Measurements from ENCODE around the gene ZBTB7A.

ZBTB7A gene

DNA sequence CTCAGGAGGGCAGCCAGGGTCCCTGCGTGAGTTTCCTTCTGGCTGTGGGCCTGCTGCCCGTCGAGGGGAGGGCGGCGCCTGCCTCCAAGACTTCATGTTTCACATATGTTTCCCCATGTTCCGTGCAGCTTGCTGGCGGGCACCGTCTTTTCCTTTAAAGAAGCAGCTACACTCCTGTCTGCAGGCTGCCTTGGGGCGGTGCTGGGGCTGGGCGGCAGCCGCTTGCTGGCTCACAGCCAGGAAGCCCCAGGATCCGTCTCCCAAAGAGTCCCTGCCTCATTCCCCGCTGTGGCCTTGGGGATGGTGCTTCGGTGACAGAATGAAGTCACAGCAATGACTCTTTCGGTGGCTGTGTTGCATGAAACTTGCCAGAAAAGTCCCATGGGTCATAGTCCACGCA, 34.3 kb downstream of the ZBTB7A start:
- Mint-ChIP-seq H3K27me3 (ENCODE audit: low read depth) (no peaks in the 10 kb centered on the region), H3K27ac (no peak overlapping the region), H3K4me1 (ENCODE audit: low read depth) (no peaks in the 10 kb centered on the region), H3K4me3 (no peak overlapping the region), H3K9me3 (no peaks in the 10 kb centered on the region), H3K36me3 (ENCODE audit: low read depth) (no peaks in the 10 kb centered on the region)

DNA sequence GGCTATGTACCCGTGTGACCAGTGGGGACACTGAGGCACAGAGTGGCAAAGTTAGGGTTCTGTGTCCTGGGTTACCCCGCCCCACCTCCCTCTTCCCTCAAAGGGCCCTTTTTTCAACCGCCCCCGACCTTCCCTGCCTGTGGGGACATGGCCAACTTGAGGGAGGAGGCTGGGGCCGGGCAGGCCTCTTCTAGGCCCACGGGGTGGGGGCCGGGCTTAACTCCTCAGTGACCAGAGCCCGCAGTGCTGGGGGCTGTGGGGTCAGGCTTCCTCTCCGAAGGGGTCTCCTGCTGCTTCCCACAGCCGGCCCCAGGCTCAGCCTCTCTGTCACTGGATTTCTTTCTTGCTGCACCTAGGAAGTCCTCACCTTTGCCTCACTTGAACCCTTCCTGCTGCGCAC, 35.3 kb downstream of the ZBTB7A start:
- no peaks in the 10 kb centered on the region for H3K27me3 Mint-ChIP-seq (ENCODE audit: low read depth)
- H3K36me3 Mint-ChIP-seq (ENCODE audit: low read depth), result peaks cover 3% of the 10 kb centered on the region
- no peaks in the 10 kb centered on the region for H3K4me1 Mint-ChIP-seq (ENCODE audit: low read depth)
- no peaks in the 10 kb centered on the region for H3K9me3 Mint-ChIP-seq
- H3K27ac Mint-ChIP-seq, result no peak overlapping the region
- no peak overlapping the region for H3K4me3 Mint-ChIP-seq

DNA sequence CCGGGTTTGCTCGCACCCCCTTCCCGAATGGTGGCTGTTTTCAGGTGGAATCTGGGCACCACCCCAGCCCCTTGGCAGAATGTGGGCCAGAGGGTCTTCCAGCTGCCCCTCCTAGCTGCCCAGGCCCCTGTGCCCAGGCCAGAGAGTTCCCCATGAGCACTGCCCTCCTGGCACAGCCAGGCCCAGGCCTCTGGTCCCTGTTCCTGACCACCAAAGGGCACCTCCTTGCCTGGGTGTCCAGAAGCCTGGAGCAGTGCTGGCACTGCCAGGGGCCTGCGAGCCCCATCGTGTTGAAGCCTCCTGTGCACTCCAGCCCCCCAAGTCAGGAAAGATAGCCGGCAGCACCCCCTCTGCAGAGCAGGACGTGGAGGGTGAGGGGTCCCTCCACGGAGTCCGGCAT, 35.7 kb downstream of the ZBTB7A start:
- Mint-ChIP-seq H3K4me1 (ENCODE audit: low read depth) (no peaks in the 10 kb centered on the region), H3K27ac (no peak overlapping the region), H3K9me3 (no peaks in the 10 kb centered on the region), H3K4me3 (no peak overlapping the region), H3K36me3 (ENCODE audit: low read depth) (peaks cover 3% of the 10 kb centered on the region), H3K27me3 (ENCODE audit: low read depth) (no peaks in the 10 kb centered on the region)

DNA sequence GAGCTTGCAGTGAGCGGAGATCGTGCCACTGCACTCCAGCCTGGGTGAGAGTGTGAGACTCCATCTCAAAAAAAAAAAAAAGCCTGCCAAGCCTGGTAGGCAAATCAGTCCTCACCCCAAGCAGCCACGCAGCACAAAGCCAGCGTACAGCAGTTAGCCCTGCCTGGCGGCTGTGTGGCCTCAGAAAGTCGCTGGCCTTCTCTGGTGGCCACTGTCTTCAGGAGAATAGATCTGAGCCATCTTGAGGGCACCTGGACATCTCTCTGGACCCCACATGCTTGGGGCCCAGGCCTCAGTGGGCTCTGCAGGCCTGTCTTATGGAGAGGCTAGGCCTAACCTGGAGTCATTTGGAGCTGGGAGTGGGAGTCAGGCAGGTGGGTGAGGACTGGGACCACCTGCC, 36.1 kb downstream of the ZBTB7A start:
- no peaks in the 10 kb centered on the region for H3K9me3 Mint-ChIP-seq
- H3K27me3 Mint-ChIP-seq (ENCODE audit: low read depth), result no peaks in the 10 kb centered on the region
- H3K4me3 Mint-ChIP-seq, result no peak overlapping the region
- peaks cover 4% of the 10 kb centered on the region for H3K36me3 Mint-ChIP-seq (ENCODE audit: low read depth)
- no peak overlapping the region for H3K27ac Mint-ChIP-seq
- no peaks in the 10 kb centered on the region for H3K4me1 Mint-ChIP-seq (ENCODE audit: low read depth)

DNA sequence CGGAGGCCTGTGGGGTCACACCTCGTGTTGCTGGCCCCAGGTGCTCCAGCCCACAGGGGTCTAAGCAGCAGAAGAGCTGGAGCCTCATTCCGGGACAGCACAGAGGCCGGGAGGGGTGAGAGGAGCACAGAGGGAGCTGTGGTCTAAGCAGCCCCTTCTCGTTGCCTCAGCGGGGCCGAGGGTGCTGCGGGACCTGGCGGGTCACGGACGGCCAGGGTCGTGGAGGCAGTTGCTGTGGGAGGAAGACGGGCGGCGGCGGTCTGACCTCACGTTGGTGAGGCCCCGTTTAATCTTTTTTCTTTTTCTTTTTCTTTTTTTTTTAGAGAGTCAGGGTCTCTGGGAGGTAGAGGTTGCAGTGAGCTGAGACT, 37.5 kb downstream of the ZBTB7A start:
- H3K36me3 Mint-ChIP-seq (ENCODE audit: low read depth), result peaks cover 8% of the 10 kb centered on the region
- no peaks in the 10 kb centered on the region for H3K9me3 Mint-ChIP-seq
- H3K4me3 Mint-ChIP-seq, result no peak overlapping the region
- H3K27me3 Mint-ChIP-seq (ENCODE audit: low read depth), result no peaks in the 10 kb centered on the region
- H3K4me1 Mint-ChIP-seq (ENCODE audit: low read depth), result no peaks in the 10 kb centered on the region
- H3K27ac Mint-ChIP-seq, result no peak overlapping the region

DNA sequence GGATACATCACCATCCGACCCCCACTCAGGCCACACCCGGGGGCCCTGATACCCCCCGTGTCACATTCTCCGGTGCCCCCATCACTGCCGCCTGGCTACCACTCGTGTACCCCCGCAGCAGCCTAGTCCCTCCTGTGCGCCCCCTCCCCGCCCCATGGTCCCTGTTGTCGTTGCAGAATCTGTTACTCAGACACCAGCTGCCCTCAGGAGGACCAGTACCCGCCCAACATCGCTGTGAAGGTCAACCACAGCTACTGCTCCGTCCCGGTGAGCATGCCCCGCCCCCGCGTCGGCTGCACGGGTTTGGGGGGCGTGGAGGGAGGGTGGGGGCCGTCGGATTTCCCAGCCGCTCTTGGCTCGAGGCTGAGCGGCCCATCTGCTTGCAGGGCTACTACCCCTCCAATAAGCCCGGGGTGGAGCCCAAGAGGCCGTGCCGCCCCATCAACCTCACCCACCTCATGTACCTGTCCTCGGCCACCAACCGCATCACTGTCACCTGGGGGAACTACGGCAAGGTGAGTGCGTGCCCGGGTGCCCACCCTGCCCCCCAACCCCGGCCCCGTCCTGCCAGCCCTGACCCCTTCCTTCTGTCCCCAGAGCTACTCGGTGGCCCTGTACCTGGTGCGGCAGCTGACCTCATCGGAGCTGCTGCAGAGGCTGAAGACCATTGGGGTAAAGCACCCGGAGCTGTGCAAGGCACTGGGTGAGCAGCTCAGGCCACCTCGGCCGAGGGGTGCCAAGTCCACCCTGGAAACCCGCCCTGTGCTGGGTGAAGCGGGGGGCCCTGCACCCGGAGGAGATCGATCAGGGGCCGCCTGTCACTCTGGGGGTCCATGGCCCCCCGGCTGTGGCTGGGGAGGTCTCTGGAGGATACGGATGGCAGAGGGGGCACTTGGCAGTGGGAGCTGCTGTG, 38.1 kb downstream of the ZBTB7A start:
- Mint-ChIP-seq H3K9me3 (no peaks in the 10 kb centered on the region), H3K4me1 (ENCODE audit: low read depth) (no peaks in the 10 kb centered on the region), H3K27me3 (ENCODE audit: low read depth) (no peaks in the 10 kb centered on the region), H3K27ac (no peak overlapping the region), H3K4me3 (no peak overlapping the region), H3K36me3 (ENCODE audit: low read depth) (peaks cover 8% of the 10 kb centered on the region)

DNA sequence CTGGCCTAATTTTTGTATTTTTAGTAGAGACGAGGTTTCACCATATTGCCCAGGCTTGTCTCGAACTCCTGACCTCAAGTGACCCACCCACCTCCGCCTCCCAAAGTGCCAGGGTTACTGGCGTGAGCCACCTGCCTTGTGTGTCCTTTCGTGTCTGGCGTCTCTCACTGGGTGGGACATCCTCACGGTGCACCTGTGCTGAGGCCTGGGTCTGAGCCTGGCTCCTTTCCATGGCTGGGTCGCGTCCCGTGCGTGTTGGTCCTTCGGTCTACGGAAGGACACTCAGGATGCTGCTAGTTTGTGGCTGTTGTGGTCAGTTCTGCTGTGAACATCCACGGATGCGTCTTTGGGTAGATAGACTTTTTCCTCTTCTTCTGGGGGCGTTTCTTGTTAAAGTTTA, 39.6 kb downstream of the ZBTB7A start:
- no peaks in the 10 kb centered on the region for H3K9me3 Mint-ChIP-seq
- H3K4me1 Mint-ChIP-seq (ENCODE audit: low read depth), result no peaks in the 10 kb centered on the region
- no peak overlapping the region for H3K27ac Mint-ChIP-seq
- peaks cover 8% of the 10 kb centered on the region for H3K36me3 Mint-ChIP-seq (ENCODE audit: low read depth)
- no peak overlapping the region for H3K4me3 Mint-ChIP-seq
- H3K27me3 Mint-ChIP-seq (ENCODE audit: low read depth), result no peaks in the 10 kb centered on the region

DNA sequence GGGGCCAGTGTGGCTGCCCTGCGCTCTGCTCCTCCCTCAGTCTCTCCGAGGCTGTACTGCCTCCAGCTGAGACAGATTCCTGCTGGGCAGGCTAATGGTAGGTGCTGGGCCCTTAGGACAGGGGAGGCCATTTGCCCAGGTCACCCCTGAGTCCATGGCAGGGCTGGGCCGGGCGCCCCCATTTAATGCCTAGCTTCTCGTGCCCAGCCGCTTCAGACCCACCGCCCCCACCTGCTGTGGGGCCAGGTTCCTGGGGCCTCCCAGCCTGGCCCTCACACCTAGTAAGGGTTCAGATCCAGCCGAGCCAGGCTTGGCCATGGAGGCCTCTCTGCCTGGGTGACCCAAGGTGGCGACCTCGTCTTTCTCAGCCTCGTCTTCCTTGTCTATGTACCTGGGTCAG, 41.4 kb downstream of the ZBTB7A start:
- Mint-ChIP-seq H3K27me3 (ENCODE audit: low read depth) (no peaks in the 10 kb centered on the region), H3K27ac (no peak overlapping the region), H3K36me3 (ENCODE audit: low read depth) (peaks cover 17% of the 10 kb centered on the region), H3K9me3 (no peaks in the 10 kb centered on the region), H3K4me3 (no peak overlapping the region), H3K4me1 (ENCODE audit: low read depth) (peaks cover 2% of the 10 kb centered on the region)

DNA sequence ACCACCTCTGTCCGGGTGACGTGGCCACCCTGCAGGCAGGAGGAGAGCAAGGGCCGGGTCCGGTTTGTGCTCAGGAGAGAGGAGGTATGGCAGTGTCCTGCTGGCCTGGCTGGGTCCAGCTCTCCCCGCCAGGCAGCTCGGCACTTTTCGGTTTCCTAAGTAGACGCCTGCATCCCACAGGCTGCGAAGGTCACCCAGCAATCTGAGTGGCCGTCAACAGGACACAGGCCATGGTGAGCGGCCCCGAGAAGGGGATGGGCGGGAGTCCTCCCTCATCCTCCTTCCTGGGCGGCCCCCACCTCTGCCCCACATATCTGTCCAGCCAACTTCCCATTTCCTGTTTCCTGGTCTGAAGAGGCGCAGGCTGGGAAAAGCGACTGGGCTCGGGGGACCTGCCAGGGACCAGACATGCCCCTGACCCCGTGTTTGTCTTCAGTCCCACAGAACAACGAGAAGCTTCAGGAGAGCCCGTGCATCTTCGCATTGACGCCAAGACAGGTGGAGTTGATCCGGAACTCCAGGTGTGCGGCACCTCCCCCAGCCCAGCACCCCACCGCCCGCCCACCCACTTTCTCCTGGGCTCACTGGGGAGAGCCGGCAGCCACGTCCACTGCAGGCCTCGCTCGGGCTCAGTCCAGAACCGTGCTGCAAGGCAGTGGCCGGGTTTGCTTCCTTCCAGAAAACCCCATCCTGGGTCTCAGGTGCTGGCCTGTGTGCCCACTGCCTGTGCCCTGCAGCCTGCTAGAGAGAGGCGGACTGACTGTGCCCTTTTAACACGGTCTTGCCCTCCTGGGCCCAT, 42.9 kb downstream of the ZBTB7A start:
- Mint-ChIP-seq H3K9me3 (no peaks in the 10 kb centered on the region), H3K36me3 (ENCODE audit: low read depth) (peaks cover 17% of the 10 kb centered on the region), H3K4me1 (ENCODE audit: low read depth) (peaks cover 2% of the 10 kb centered on the region), H3K27ac (no peak overlapping the region), H3K27me3 (ENCODE audit: low read depth) (no peaks in the 10 kb centered on the region), H3K4me3 (no peak overlapping the region)

DNA sequence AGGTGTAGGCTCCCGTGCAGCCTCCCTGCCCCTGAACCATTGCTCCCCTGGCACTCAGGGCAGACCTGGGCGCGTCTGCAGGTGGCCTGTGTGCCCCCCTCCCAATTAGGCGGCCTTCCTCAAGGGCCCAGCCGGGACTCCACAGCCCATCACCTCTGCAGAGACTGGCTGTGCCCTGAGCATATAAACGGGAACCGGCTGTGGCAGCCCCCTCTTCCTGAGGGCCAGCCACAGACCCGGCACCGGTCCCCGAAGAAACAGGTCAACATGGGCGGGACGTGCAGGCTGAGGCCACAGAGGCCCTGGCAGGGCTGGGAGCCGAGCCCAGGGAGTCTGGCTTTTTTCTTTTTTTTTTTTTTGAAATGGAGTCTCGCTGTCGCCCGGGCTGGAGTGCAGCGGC, 47.1 kb downstream of the ZBTB7A start:
- Mint-ChIP-seq H3K9me3 (no peaks in the 10 kb centered on the region), H3K4me1 (ENCODE audit: low read depth) (peaks cover 2% of the 10 kb centered on the region), H3K27ac (no peak overlapping the region), H3K27me3 (ENCODE audit: low read depth) (no peaks in the 10 kb centered on the region), H3K36me3 (ENCODE audit: low read depth) (peaks cover 11% of the 10 kb centered on the region), H3K4me3 (no peak overlapping the region)

DNA sequence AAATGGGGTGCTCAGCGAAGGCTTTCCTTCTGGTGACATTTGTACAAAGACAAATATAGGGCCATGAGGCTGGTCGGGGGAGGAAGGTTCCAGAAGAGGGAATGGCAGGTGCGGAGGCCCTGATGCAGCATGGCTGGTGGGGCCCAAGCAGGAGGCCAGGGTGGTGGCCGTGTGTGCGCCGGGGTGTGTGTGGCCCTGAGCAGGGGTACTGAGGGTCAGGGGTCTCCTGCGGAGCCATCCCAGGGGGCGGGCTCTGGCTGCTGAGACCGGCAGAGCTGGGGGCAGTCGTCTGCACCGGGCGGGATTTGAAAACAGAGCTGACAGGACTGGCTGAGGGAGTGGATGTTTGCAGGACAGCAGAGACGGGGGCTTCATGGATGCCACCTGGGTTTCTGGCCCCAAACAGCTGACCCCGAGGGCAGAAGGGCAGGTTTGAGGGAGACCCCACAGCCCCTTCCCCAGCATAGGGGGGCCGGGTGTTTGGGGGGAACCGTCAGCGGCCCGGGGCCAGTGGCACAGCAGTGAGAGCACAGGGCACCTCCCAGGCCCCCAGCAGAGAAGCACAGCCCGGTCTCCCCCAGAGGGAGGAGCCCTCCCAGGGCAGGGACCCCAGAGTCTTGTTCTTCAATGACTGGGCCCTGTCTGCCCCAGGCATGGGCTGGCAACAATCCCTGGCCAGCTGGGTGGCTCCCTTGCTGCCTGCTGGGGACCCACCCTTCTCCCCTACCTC, 47.8 kb downstream of the ZBTB7A start:
- H3K4me3 Mint-ChIP-seq, result no peak overlapping the region
- H3K9me3 Mint-ChIP-seq, result no peaks in the 10 kb centered on the region
- H3K36me3 Mint-ChIP-seq (ENCODE audit: low read depth), result peaks cover 9% of the 10 kb centered on the region
- H3K4me1 Mint-ChIP-seq (ENCODE audit: low read depth), result peaks cover 2% of the 10 kb centered on the region
- no peaks in the 10 kb centered on the region for H3K27me3 Mint-ChIP-seq (ENCODE audit: low read depth)
- no peak overlapping the region for H3K27ac Mint-ChIP-seq

DNA sequence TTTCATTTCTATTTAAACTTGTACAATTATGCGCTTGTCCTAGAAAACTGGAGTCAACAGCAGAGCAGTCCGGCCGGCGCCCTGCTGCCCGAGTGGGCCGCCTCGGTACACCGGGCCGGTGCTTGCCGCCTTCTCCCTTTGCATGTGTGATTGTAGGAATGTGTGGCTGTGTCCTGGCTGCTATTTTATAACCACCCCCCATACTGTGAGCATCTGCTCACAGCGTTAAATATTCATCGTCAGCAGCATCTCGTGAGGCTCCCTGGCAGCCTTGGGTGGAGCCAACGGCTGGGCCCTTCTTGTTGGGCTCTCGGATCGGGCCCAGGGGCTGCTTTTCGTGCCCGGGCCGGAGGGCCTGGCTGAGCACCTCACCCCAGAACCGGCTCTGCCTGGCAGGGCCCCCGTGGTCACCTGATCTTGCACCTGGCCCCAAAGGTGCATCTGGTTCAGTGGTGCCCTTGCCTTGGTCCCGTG, 48.5 kb downstream of the ZBTB7A start:
- Mint-ChIP-seq H3K4me3 (no peak overlapping the region), H3K4me1 (ENCODE audit: low read depth) (peaks cover 2% of the 10 kb centered on the region), H3K36me3 (ENCODE audit: low read depth) (peaks cover 10% of the 10 kb centered on the region), H3K27me3 (ENCODE audit: low read depth) (no peaks in the 10 kb centered on the region), H3K9me3 (no peaks in the 10 kb centered on the region), H3K27ac (no peak overlapping the region)

DNA sequence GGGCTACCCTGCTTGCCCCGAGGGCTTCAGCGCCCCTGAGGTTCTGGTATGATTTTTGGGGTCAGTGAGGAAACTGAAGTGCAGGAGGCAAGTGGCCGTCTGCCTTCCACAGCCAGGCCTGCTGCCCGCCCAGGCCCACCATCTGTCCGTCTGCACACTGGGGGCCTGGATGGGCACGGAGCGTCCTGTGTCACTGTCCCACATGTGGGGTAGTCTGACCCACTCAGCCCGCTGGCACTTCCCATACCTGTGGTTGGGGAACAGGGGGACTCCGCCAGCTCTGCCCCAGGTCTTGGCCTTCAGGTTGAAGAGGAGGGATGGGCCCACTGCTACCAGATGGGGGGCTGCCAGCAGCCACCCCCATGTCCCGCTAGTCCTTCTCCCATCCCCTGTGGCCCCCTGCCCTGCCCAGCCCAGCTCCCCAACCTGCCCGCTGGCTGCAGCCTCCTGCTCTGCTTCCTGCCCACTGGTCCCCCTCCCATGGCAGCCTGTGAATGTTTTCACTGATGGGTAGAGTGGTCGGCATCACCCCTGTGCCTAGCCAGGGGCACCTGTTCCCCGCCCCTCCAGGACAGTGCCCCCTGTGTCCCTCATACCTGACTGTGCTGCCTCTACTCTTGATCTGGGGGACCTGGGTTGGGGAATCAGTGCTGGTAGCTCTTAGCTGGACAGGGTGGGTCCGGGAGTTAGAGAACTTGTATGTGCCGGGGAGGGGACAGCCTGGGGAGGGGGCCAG, 49.6 kb downstream of the ZBTB7A start:
- Mint-ChIP-seq H3K27me3 (ENCODE audit: low read depth) (no peaks in the 10 kb centered on the region), H3K4me3 (no peak overlapping the region), H3K4me1 (ENCODE audit: low read depth) (peaks cover 3% of the 10 kb centered on the region), H3K36me3 (ENCODE audit: low read depth) (peaks cover 13% of the 10 kb centered on the region), H3K27ac (no peak overlapping the region), H3K9me3 (no peaks in the 10 kb centered on the region)

DNA sequence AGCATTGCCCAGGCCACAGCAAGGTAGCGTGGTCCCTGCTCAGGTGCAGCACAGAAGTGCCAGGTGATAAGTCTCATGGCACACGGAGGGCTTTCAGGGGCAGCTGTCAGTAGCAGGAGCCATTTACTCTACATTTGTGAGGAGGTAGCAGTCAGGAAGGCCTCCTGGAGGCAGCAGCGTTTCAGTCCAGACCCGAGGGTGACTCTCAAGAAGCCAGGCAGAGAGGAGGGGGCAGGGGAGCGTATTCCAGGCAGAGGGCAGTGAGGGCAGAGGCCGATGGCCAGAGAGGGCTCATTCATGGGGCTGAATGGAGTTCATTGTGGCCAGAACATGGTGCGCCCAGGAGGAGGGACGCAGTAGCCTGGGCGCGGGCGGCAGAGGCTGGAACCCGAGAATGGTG, 50.2 kb downstream of the ZBTB7A start:
- no peaks in the 10 kb centered on the region for H3K27me3 Mint-ChIP-seq (ENCODE audit: low read depth)
- H3K9me3 Mint-ChIP-seq, result no peaks in the 10 kb centered on the region
- H3K27ac Mint-ChIP-seq, result no peak overlapping the region
- H3K4me1 Mint-ChIP-seq (ENCODE audit: low read depth), result peaks cover 3% of the 10 kb centered on the region
- H3K36me3 Mint-ChIP-seq (ENCODE audit: low read depth), result peaks cover 10% of the 10 kb centered on the region
- H3K4me3 Mint-ChIP-seq, result no peak overlapping the region
